ENCODE results near the gene SLC25A24.
"Not testable (repeated sequence)": the region's sequence is repeated elsewhere in the genome, so short reads cannot be mapped to it uniquely, and the experiment has no call there.

SLC25A24 gene

DNA sequence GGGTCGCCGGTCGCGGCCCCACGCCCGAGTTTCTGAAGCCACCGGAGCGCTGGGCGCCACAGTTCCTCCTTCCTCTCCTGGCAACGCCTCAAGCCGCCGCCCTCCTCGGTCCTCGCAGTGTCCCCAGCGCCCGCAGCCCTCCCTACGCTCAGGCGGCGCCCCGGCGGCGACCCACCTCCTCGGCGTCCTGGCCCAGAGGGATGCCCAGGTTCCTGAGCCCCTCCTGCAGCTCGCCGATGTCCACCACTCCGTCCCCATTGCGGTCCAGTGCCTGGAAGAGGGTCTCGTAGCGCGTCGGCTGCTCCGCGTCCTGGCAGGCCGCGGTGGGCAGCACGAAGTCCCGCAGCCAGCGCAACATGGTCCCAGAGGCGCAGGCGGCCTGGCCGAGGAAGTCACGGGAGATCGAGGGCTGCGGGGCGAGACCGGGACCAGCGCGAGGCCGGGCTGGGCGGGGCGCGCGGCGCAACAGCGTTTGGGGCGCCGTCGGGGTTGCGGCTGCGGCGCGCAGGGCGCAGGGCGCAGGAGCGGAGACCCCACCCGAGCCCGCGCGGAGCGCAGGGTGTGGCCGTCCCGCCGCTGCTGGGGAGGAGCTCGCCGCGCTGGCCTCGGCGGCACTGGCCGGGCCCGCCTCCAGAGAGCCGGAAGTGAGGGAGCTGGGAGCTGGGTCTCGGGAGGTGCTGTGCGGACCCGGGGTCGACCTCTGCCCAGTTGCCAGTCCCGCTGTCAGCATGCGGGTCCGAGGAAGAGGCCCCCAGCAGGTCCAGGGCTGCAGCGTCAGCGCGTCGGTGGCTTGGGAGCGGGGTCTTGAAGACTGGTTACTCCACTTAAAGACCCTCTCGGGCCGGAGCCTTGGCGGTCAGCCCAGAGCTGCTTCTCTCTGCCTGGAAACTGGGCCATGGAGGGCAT is at the start of gene SLC25A24:
SLC25A24 (minus strand) TSS at position 563 of the 906 bp plus-strand sequence; CDS start at position 358, 205 bp downstream.
- peak; percentile 24 for DNase-seq

- not testable (repeated sequence) for DNase-seq
Observed at GRCh38 chr1:108243976-108244375, 43.8 kb upstream of the SLC25A24 start, which contains the start of gene NBPF4. TSS of gene NBPF4 (minus strand) at chr1:108244076. CDS start at chr1:108243761, 315 bp downstream.

GRCh38 chr1:108239426-108239825 is 39.3 kb upstream of the SLC25A24 start:
- not testable (repeated sequence) for DNase-seq

GRCh38 chr1:108235308-108235707 is 35.2 kb upstream of the SLC25A24 start:
- DNase-seq, result not testable (repeated sequence)

DNA sequence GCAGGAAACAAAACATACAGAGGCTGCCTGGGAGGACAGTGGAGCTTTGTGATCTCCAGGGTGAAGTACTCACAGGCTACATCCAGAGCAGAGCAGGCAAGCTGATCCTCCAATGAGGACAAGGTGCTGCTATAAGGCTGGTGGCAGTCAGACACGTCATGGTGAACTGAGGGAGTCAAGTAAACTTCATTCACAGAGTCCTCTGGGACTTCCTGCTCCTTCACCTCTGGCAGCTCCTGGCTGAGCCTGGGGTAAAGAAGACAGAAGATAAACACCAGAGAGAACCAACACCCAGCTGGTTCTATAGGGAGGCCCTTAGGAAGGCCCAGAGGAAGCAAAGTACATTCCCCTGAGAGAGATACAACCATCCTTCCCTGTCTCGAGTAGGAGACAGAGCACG is 32.0 kb upstream of the SLC25A24 start:
- DNase-seq, result not testable (repeated sequence)

DNA sequence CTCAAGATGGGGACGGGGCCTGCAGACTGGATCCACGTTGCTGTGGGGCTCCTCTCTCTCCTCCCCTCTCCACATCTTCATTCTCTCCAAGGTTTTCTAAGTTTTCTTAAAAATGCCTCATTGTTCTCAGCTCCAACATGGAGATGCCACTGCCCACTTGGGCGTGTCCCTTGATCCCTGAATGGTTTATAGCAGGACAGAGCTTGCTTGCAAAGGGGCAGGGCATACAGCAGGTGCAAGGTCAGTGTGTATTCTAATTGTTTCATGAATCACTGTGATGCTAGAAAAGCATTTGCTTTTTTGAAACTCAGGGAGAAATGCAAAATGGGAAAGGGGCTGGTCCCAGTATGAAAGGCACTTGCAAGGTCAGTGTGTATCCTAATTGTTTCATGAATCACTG is 29.8 kb upstream of the SLC25A24 start:
- not testable (repeated sequence) for DNase-seq

- DNase-seq, result not testable (repeated sequence)
Observed at GRCh38 chr1:108227772-108228171, 27.6 kb upstream of the SLC25A24 start.

- DNase-seq, result not testable (repeated sequence)
Observed at GRCh38 chr1:108226855-108227254, 26.7 kb upstream of the SLC25A24 start.

DNA sequence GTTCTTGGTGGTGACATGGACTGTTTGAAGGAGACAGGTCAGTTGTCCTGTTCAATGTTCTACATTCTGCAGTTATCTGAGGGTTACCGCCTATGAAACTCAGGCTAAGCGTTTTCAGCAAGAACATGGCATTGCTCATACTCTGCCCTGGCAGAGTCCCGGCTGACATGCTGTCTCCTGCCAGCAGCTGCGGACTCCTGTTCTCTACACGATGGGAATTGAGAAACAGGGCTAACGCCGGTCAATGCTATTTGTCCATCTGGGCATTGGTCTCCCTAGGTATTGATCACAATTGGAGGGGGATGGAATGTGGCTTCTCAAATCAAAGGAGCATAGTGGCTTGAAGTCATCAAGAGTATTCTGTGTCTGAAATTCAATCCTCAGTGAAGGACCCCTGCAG is 23.1 kb upstream of the SLC25A24 start:
- DNase-seq, result not testable (repeated sequence)

GRCh38 chr1:108217515-108218174 is 17.5 kb upstream of the SLC25A24 start:
- not testable (repeated sequence) for DNase-seq

DNA sequence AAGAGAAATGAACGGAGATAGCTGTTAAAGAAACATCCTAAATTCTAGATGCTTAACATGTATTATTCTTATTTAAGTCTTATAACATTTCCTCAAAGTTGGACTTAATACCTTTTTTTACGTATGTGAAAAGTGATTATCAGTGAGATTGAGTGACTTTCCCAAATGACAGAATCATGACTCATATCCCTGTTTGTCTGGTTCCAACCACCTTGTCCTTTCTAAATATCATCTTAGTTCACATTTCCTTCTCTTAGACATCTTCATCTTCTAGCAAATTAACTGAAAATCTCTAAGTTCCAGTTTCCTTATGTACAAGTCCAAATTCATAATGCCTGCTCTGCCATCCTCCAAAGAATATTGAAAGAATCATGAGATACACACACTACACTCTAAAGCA is 16.9 kb upstream of the SLC25A24 start:
- not testable (repeated sequence) for DNase-seq

DNA sequence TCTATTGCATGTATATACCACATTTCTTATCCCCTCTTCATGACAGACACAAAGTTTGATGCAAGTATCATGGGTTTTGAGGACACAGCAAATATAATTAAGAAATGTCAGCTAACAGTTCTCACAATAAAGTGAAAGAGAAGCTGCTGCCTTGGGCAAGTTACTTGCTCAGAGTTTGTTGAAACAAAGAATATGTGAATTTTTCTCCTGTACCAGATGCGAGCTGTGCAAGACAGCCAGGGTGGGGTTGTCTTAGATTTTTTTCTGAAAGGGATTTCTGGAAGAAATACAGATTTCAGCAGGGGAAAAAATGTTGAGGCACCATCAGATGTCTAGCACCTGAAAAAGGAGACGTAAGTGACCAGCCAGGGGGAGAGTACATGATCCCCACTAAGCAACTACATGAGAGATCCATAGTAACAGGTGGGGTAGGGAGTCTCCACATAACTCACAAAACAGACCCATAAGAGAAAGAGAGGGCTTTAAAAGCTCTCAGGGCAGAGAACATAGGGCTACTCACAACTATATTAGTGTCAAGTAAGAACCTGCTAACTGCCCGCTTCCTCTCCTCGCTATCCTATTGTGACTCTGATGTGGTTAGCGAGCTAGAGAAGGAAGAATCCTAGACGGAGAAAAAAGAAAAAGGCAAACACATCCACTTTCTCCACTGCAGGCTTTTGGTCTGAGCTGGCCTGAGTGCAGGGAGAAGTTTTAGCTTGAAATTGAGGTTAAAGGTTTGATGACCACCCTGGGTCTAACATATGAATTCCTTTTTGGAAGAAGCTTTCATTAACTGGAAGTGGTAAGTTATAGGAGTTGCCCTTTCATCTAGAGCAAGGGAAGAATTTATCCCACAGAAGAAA is 16.1 kb upstream of the SLC25A24 start:
- not testable (repeated sequence) for DNase-seq

DNA sequence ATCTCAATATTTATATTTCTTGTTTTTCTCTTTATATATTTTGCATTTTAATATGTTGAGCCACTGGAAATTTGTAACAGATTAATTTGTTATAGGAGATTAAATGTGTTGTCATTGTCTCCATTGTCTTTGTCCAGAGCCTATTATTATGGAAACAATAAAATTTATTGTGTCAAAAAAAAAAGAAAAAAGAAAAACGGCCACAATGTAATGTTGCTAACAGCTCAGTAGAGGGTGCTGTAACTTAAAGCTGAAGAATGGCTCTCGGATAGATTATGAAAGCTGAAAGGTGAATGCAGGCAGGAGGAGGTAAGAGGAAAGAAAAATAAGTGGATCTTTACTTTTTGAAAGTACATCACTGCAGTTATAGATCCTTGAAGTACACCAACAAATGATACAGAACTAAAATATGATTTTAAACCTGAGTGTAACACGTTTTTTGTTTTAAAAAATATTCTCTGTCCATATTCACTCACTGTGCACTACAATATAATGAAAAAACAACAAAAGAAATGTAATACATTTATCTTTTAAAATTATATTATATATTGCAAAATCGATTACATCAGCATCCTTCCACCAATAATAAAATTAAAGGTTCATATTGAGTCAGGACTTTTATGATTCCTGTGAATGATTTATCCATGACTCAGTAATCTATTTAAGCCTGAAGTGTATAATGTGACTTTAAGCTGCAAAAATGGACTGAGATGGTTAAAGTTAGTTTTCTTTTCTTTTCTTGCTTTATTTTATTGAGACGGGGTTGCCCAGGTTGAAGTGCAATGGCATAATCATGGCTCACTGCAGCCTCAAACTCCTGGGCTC is 14.7 kb upstream of the SLC25A24 start:
- not testable (repeated sequence) for DNase-seq

GRCh38 chr1:108211014-108211413 is 10.9 kb upstream of the SLC25A24 start:
- DNase-seq, result no peak

DNA sequence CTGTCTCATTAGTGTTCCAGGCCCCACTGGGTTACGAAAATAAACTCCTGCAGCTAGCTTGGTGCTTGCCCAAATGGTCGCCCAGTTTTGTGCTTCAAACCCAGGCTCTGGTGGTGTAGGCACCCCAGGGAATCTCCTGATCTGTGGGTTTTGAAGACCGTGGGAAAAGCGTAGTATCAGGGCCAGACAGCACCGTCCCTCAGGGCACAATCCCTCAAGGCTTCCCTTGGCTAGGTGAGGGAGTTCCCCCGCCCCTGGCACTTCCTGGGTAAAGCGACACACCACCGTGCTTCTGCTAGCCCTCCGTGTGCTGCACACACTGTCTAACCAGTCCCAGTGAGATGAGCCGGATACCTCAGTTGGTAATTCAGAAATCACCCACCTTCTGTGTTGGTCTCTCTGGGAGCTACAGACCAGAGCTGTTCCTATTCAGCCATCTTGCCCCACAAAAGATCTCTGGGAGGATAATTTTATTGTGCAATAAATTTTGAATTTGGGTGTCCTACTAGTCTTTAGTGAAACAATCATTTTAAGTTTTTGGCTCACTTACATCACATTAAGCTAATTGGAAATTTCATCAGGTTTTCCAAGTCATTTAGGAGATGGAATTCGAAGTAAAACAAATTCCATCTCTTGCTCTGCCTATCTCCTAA is 9.4 kb upstream of the SLC25A24 start:
- DNase-seq, result no peak

- no peak for DNase-seq
Observed at GRCh38 chr1:108208724-108209446, 8.7 kb upstream of the SLC25A24 start.

DNA sequence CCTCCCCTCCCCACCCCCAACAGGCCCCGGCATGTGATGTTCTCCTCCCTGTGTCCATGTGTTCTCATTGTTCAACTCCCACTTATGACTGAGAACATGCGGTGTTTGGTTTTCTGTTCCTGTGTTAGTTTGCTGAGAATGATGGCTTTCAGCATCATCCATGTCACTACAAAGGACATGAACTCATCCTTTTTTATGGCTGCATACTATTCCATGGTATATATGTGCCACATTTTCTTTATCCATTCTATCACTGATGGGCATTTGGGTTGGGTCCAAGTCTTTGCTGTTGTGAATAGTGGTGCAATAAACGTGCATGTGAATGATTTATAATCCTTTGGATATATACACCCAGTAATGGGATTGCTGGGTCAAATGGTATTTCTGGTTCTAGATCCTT is 3.4 kb upstream of the SLC25A24 start:
- DNase-seq, result not testable (repeated sequence)

DNA sequence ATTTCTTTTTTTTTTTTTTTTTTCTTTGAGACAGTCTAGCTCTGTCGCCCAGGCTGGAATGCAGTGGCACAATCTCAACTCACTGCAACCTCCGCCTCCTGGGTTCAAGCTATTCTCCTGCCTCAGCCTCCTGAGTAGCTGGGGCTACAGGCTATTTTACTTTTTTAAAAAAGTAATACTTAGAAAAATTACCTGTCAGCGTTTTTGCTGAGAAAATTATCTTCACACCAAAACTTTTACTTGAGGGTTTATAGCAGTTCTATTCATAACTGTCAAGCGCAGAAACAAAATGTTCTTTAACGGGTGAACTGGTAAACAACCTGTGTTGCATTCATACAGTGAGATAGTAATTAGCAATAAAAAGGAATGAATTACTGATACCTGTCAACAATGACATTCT is 1.5 kb upstream of the SLC25A24 start:
- no peak for DNase-seq

DNA sequence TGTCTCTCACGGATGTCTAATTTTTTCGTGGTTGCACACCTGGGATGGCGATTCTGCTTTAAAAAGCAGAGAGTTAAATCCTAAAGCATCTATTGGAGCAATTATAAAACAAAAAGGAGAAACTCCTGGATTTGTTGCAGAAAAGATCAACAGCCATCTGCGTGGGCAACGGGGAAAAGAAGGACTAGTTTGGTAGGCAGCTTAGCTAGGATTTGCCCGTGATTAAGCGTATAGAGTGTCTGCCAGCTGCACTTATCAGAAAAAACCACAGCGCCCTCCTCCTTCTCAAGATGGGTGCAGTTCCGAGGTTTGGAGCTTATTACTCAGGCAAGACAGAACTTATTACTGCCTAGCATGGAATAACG is 526 bp upstream of the SLC25A24 start:
- DNase-seq, result no peak

GRCh38 chr1:108199201-108199691 is 897 bp downstream of the SLC25A24 start:
- DNase-seq, result no peak

DNA sequence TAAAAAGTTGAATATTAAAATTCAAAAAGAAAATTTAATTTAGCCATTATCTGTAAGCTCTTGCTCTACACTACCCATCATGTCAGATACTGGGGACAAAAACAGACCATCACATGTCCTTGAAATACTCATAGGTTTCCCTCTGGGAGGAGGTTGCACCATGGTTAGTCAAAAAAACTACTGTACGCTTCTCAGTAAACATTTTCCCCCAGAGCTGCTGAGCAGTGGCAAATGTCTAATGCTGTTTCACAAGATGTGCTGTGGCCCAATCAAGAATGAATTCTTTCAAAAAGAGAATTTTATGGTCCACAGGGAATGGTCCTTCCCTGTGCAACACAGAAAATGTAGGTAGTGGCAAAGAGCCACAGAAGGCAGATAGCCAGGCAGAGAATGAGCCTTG is 6.1 kb downstream of the SLC25A24 start:
- no peak for DNase-seq
